Left kidney (tissue), 2 donors: ENCODE results near the gene ADAMTS17. TPM values are rescaled to one million over a fixed set of nuclear protein-coding genes. Genes with fewer than 3 reads are reported as not detected.
"Not testable (repeated sequence)": the region's sequence is repeated elsewhere in the genome, so short reads cannot be mapped to it uniquely, and the experiment has no call there.

Experiments
- DNase-seq: peaks from one replicate; pipeline ENCODE4 v3.0.0-alpha.2; 2013
- polyA plus RNA-seq: library from polyadenylated mRNA; unstranded; fragments of 120-200 nt; gene quantifications from one replicate; pipeline ENCODE4 v1.2.1, GENCODE V29; 2013; ENCODE audit not compliant: insufficient read length

ADAMTS17 gene
- polyA plus RNA-seq, 1 donor, result 2.3 TPM

- DNase-seq, result no peak
Observed at GRCh38 chr15:100092034-100092433, 249.7 kb downstream of the ADAMTS17 start.

GRCh38 chr15:100090411-100090810 is 251.4 kb downstream of the ADAMTS17 start:
- no peak for DNase-seq

GRCh38 chr15:100084042-100084821 is 257.5 kb downstream of the ADAMTS17 start:
- not testable (repeated sequence) for DNase-seq

- no peak for DNase-seq
Observed at GRCh38 chr15:100083572-100083971, 258.2 kb downstream of the ADAMTS17 start.

- DNase-seq, result no peak
Observed at GRCh38 chr15:100082761-100083402, 258.9 kb downstream of the ADAMTS17 start.

- no peak for DNase-seq
Observed at GRCh38 chr15:100081454-100081853, 260.3 kb downstream of the ADAMTS17 start.

GRCh38 chr15:100078511-100079220 is 263.1 kb downstream of the ADAMTS17 start:
- no peak for DNase-seq

GRCh38 chr15:100075229-100075628 is 266.5 kb downstream of the ADAMTS17 start:
- DNase-seq, result no peak

GRCh38 chr15:100073982-100074381 is 267.8 kb downstream of the ADAMTS17 start:
- no peak for DNase-seq

- DNase-seq, result not testable (repeated sequence)
Observed at GRCh38 chr15:100066521-100067280, 275.1 kb downstream of the ADAMTS17 start.

GRCh38 chr15:100061944-100062343 is 279.8 kb downstream of the ADAMTS17 start:
- DNase-seq, result no peak

- peak; percentile 20 for DNase-seq
Observed at GRCh38 chr15:100060276-100060926, 281.4 kb downstream of the ADAMTS17 start.

- no peak for DNase-seq
Observed at GRCh38 chr15:100059521-100059920, 282.3 kb downstream of the ADAMTS17 start.

- DNase-seq, result no peak
Observed at GRCh38 chr15:100059094-100059493, 282.7 kb downstream of the ADAMTS17 start.

GRCh38 chr15:100058458-100058857 is 283.3 kb downstream of the ADAMTS17 start:
- no peak for DNase-seq

- no peak for DNase-seq
Observed at GRCh38 chr15:100057281-100057680, 284.5 kb downstream of the ADAMTS17 start.

GRCh38 chr15:100056411-100057072 is 285.2 kb downstream of the ADAMTS17 start:
- no peak for DNase-seq

- DNase-seq, result no peak
Observed at GRCh38 chr15:100055821-100056220, 286.0 kb downstream of the ADAMTS17 start.

- no peak for DNase-seq
Observed at GRCh38 chr15:100054539-100054938, 287.2 kb downstream of the ADAMTS17 start.

GRCh38 chr15:100053474-100054121 is 288.2 kb downstream of the ADAMTS17 start:
- DNase-seq, result no peak
